Prostate gland (tissue), 2 donors: ENCODE data around the gene ZFP28. TPM values are rescaled to one million over a fixed set of nuclear protein-coding genes. Genes with fewer than 3 reads are reported as not detected.

Experiments used
- DNase-seq: peaks from one replicate; pipeline ENCODE4 v3.0.0-alpha.2; 2019; ENCODE audit warnings: low spot score
- H3K27ac ChIP-seq, 2 donors: fragments of 200-600 bp; sonication (generic); 2 replicates each; pipeline ENCODE4 v1.5.1; 2017 to 2019
- H3K27me3 ChIP-seq: fragments of 200-600 bp; sonication (generic); replicated peaks from 2 replicates; pipeline ENCODE4 v1.5.1; 2019; ENCODE audit not compliant: insufficient read depth
- H3K36me3 ChIP-seq, 2 donors: fragments of 200-600 bp; sonication (generic); 1 replicate in 1 of 2; 2 replicates in 1 of 2; pipeline versions ENCODE4 v1.5.1 to v1.8.1; 2017 to 2019
- H3K4me1 ChIP-seq: fragments of 200-600 bp; sonication (generic); replicated peaks from 2 replicates; pipeline ENCODE4 v1.5.1; 2019
- H3K4me3 ChIP-seq, 2 donors: fragments of 200-600 bp; sonication (generic); 2 replicates each; pipeline ENCODE4 v1.5.1; 2017 to 2019
- H3K9me3 ChIP-seq: fragments of 200-600 bp; sonication (generic); 2 replicates; pipeline ENCODE4 v1.5.1; 2017
- CTCF ChIP-seq, 4 experiments: fragments of 200-600 bp in 2 of 4; fragments of 450-650 bp in 2 of 4; sonication (generic) in 2 of 4; IDR thresholded peaks; 1 replicate in 3 of 4; 2 replicates in 1 of 4; pipeline ENCODE4 v1.5.1; 2016 to 2019; ENCODE audit warnings: antibody characterized with exemption in 4 of 4, mild to moderate bottlenecking in 2 of 4, moderate library complexity in 2 of 4
- POLR2A ChIP-seq: fragments of 450-650 bp; IDR thresholded peaks from one replicate; pipeline ENCODE4 v1.6.1; 2016; ENCODE audit warnings: antibody characterized with exemption, mild to moderate bottlenecking
- POLR2AphosphoS5 ChIP-seq: sonication (generic); formaldehyde crosslinking; IDR thresholded peaks from one replicate; pipeline ENCODE4 v1.6.1; 2017; ENCODE audit warnings: antibody characterized with exemption
- WGBS: methylation state at CpG from one replicate; pipeline ENCODE4 v1.1.5; 2018; 5-methylcytosine and 5-hydroxymethylcytosine counted together
- intact Hi-C: fragments of 100-400 bp; cut with DNase I; formaldehyde crosslinking; loops from one replicate; pipeline ENCODE4 v1.14.2; 2022
- total RNA-seq, 2 donors: library from RNA; depleted of rRNA; stranded (reverse); fragments of >200 nt; gene quantifications; one replicate each; pipeline ENCODE4 v1.1.0, GENCODE V29; 2016

Gene ZFP28
- total RNA-seq, 2 donors from 2014 or later, result 3.7 to 17.8 TPM

DNA sequence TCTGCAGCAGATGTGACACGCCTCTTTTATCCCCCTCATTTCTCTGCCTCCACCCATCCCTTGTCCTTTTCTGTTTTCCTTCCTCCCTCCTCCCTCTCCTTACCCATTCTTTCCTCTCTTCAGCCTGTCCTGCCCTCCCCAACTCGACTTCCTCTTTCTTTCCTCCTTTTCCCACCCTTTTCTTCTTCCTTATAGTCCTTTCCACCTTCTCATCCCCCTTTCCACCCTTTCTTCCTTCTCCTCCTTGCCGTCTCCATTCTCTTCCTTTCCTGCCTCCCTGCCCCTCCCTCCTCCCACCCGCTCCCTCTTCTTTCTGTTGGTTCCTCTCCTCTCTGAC is 55.7 kb downstream of the ZFP28 start:
- no peaks in the 10 kb centered on the region for H3K9me3 ChIP-seq
- H3K4me1 ChIP-seq, result no peaks in the 10 kb centered on the region
- H3K4me3 ChIP-seq, result peak overlapping the region; percentile 90 to 93
- H3K27ac ChIP-seq, result peak overlapping the region in 1 of 2 donors; percentile 47
- WGBS, result 70% methylated on average over 4 of the region's 4 CpGs
- DNase-seq, result no peak
- no peaks in the 10 kb centered on the region for H3K36me3 ChIP-seq
- TF ChIP-seq POLR2AphosphoS5, result no peak
- no peak for TF ChIP-seq CTCF (IDR thresholded peaks at IDR 0.05)
- TF ChIP-seq POLR2A, result no peak
- intact Hi-C loops, result no loop called here
- H3K27me3 ChIP-seq, result no peaks in the 10 kb centered on the region

GRCh38 chr19:56594783-56595547 is 56.2 kb downstream of the ZFP28 start, which contains the start of gene ZNF71:
Gene ZNF71 (plus strand): TSS chr19:56595302. CDS start chr19:56601559, 6,257 bp downstream.
- DNase-seq, result peak; percentile 79
- intact Hi-C loops, result no loop called here
- Histone ChIP-seq H3K4me1 (no peaks in the 10 kb centered on the region), H3K27ac (peak within 1 kb of the TSS; percentile 47 to 74), H3K36me3 (no peaks in the 10 kb centered on the region), H3K9me3 (no peaks in the 10 kb centered on the region), H3K27me3 (no peaks in the 10 kb centered on the region), H3K4me3 (peak within 1 kb of the TSS; percentile 90 to 93)
- peak in 1 of 4 experiments; percentile 20 for TF ChIP-seq CTCF (IDR thresholded peaks at IDR 0.05)
- peak; percentile 92 for TF ChIP-seq POLR2AphosphoS5
- no peak for TF ChIP-seq POLR2A
- 1% methylated on average over 46 of the region's 52 CpGs for WGBS

DNA sequence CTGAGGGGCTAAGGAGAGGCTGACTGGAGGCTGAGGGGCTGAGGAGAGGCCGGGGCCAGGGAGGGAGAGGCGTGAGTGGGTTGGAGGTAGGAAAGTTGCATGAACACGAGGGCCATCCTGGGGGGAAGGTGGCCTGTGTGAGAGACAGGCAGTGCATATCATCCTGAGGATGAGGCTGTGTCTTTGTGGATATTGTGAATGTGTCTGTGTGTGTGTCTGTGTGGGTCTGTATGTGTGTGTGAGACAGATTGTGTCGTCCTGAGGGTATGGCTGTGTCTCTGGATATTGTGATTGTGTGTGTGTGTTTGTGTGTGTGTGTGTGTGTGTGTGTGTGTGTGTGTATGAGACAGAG is 56.8 kb downstream of the ZFP28 start:
- no peak for TF ChIP-seq POLR2AphosphoS5
- no peak for TF ChIP-seq POLR2A
- TF ChIP-seq CTCF (IDR thresholded peaks at IDR 0.05), result no peak
- H3K9me3 ChIP-seq, result no peaks in the 10 kb centered on the region
- H3K27me3 ChIP-seq, result no peaks in the 10 kb centered on the region
- no peaks in the 10 kb centered on the region for H3K4me1 ChIP-seq
- WGBS, result 0% methylated on average over 4 of the region's 4 CpGs
- peak overlapping the region; percentile 90 to 93 for H3K4me3 ChIP-seq
- peak overlapping the region; percentile 47 to 74 for H3K27ac ChIP-seq
- no peak for DNase-seq
- intact Hi-C loops, result no loop called here
- H3K36me3 ChIP-seq, result no peaks in the 10 kb centered on the region

- no peak overlapping the region for H3K4me3 ChIP-seq
- no peak for DNase-seq
- no peaks in the 10 kb centered on the region for H3K27me3 ChIP-seq
- intact Hi-C loops, result no loop called here
- no peak overlapping the region for H3K27ac ChIP-seq
- no peaks in the 10 kb centered on the region for H3K9me3 ChIP-seq
- no peak for TF ChIP-seq CTCF (IDR thresholded peaks at IDR 0.05)
- no peak for TF ChIP-seq POLR2AphosphoS5
- TF ChIP-seq POLR2A, result no peak
- H3K4me1 ChIP-seq, result no peaks in the 10 kb centered on the region
- no peaks in the 10 kb centered on the region for H3K36me3 ChIP-seq
- WGBS, result 78% methylated on average over 4 of the region's 4 CpGs
Observed at GRCh38 chr19:56596676-56597075, 57.9 kb downstream of the ZFP28 start.

- Histone ChIP-seq H3K9me3 (no peaks in the 10 kb centered on the region), H3K27me3 (no peaks in the 10 kb centered on the region), H3K4me3 (no peak overlapping the region), H3K36me3 (no peaks in the 10 kb centered on the region), H3K4me1 (no peaks in the 10 kb centered on the region), H3K27ac (no peak overlapping the region)
- no peak for DNase-seq
- WGBS, result 90% methylated on average over 4 of the region's 4 CpGs
- intact Hi-C loops, result no loop called here
- TF ChIP-seq POLR2AphosphoS5 (no peak), POLR2A (no peak), CTCF (IDR thresholded peaks at IDR 0.05) (no peak)
Observed at GRCh38 chr19:56597696-56598095, 58.9 kb downstream of the ZFP28 start.
